NCI-H748 treated with DMSO at 0.1 percent for 48 hours (cell line): Measurements from ENCODE around the gene TMEM44.
"Not testable (repeated sequence)": the region's sequence is repeated elsewhere in the genome, so short reads cannot be mapped to it uniquely, and the experiment has no call there.

ENCODE experiments used
- DNase-seq: peaks from one replicate; lab custom pipeline; 2025; lab: John Stamatoyannopoulos, UW

Gene TMEM44

GRCh38 chr3:194554473-194555123 lies 78.6 kb downstream of the TMEM44 start:
- DNase-seq, result no peak

GRCh38 chr3:194552327-194552949 lies 80.8 kb downstream of the TMEM44 start:
- DNase-seq, result no peak

GRCh38 chr3:194549853-194550252 lies 83.4 kb downstream of the TMEM44 start:
- no peak for DNase-seq

- no peak for DNase-seq
Observed at GRCh38 chr3:194548346-194549321, 84.6 kb downstream of the TMEM44 start.

GRCh38 chr3:194547042-194547441 lies 86.2 kb downstream of the TMEM44 start:
- DNase-seq, result no peak

- not testable (repeated sequence) for DNase-seq
Observed at GRCh38 chr3:194545538-194545937, 87.7 kb downstream of the TMEM44 start.

GRCh38 chr3:194543550-194543949 lies 89.7 kb downstream of the TMEM44 start:
- DNase-seq, result no peak

- no peak for DNase-seq
Observed at GRCh38 chr3:194541483-194541882, 91.7 kb downstream of the TMEM44 start.

GRCh38 chr3:194540274-194540905 lies 92.8 kb downstream of the TMEM44 start:
- no peak for DNase-seq

GRCh38 chr3:194539498-194539897 lies 93.7 kb downstream of the TMEM44 start:
- DNase-seq, result no peak

- no peak for DNase-seq
Observed at GRCh38 chr3:194537732-194538247, 95.4 kb downstream of the TMEM44 start.
